GM12875 (cell line): Measurements from ENCODE around the gene NTN3.
"Not testable (repeated sequence)": the region's sequence is repeated elsewhere in the genome, so short reads cannot be mapped to it uniquely, and the experiment has no call there.

Experiments
- H3K4me3 ChIP-seq: one replicate; pipeline ENCODE4 v1.5.1; 2011; ENCODE audit warnings: low read depth, low read length, control low read depth
- TF ChIP-seq, protein P1 (sequence below): IDR thresholded peaks from 2 replicates; pipeline ENCODE4 v1.5.1; 2011; ENCODE audit warnings: low read depth, mild to moderate bottlenecking, control low read depth, inconsistent platforms, low read length, moderate library complexity, borderline replicate concordance; ENCODE audit not compliant: insufficient read depth

The NTN3 gene

DNA sequence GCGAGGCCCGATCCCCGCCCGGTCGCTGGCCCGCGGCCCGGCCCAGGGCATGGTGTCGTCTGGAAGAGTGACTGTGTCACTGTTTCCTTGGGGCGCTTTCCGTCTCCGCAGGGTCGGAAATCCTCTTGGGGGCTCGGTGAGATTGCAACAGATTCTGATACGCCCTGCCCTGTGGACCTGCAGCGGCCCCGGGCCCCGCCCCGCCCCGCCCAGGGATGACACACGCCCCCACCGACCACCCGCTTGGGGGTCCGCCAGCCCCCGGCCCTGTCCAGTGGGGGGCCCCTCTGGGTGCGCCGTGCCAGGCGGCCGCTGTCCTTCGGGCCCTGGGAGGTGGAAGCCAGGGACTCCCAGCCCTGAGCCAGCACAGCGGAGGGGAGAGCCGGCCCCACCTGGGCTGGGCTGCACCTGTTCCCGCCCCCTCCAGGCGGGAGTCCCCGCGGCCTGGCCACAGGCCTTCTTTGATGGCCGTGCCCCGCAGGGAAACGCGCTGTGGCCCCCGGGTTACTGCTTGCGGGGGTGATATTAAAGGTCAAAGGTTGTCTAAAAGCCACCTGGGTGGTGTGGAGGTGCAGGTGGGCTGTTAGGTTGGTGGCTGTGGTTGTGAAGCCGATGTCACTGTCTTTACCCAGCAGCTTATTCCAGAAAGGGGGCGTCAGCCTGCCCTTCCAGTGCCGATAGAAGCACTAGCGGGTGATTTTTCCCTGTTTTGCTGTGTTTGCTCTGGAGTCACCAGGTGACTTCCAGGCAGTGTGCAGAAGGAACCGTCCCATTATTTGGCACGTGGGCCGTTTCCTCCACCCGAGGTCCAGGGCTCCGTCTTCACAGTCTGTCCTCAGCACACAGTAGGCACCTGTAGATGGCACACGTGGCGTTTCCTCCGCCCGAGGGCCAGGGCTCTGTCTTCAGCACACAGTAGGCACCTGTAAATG lies 4.6 kb downstream of the NTN3 start:
- H3K4me3 ChIP-seq = peak overlapping the region; percentile 87
- TF ChIP-seq, protein P1, sequence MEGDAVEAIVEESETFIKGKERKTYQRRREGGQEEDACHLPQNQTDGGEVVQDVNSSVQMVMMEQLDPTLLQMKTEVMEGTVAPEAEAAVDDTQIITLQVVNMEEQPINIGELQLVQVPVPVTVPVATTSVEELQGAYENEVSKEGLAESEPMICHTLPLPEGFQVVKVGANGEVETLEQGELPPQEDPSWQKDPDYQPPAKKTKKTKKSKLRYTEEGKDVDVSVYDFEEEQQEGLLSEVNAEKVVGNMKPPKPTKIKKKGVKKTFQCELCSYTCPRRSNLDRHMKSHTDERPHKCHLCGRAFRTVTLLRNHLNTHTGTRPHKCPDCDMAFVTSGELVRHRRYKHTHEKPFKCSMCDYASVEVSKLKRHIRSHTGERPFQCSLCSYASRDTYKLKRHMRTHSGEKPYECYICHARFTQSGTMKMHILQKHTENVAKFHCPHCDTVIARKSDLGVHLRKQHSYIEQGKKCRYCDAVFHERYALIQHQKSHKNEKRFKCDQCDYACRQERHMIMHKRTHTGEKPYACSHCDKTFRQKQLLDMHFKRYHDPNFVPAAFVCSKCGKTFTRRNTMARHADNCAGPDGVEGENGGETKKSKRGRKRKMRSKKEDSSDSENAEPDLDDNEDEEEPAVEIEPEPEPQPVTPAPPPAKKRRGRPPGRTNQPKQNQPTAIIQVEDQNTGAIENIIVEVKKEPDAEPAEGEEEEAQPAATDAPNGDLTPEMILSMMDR = no peak

DNA sequence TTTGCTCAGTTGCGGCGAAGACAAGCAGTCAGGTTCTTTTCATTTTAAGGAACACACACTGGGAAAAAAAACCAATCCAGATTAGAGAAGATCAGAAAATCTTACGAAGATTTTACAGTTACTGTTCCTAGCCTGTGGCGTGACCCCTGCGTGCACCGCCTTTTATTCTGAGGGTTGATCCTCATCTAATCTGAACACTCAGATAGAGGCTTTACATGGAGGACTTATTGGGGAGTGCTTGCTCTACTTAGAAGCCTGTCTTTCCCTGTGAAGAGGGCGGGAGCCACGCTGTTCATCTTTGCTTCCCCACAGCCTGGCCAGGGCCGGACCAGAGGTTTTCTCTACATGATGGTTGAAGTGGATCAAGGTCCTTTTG lies 5.2 kb downstream of the NTN3 start:
- H3K4me3 ChIP-seq = no peak overlapping the region
- TF ChIP-seq, protein P1 = no peak

DNA sequence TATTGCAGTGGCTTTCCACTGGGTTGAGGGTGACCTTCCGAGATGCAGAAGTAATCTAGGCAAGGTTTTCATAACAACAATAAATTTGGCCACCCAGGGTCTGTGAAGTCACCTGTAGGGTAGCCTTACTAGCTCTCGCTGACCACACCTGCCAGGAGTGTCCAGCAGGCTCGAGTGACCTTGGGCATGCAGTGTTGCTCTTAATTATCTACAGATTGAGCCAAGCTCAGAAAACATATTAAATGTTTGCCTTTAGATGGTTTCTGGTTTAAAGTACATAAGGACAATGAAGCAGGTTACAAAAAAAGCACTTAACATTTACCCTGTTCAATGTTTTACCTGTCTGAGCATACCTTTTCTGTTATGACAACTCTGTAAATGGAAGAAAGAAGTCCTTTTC lies 5.6 kb downstream of the NTN3 start:
- no peak overlapping the region for H3K4me3 ChIP-seq
- TF ChIP-seq, protein P1 = no peak

DNA sequence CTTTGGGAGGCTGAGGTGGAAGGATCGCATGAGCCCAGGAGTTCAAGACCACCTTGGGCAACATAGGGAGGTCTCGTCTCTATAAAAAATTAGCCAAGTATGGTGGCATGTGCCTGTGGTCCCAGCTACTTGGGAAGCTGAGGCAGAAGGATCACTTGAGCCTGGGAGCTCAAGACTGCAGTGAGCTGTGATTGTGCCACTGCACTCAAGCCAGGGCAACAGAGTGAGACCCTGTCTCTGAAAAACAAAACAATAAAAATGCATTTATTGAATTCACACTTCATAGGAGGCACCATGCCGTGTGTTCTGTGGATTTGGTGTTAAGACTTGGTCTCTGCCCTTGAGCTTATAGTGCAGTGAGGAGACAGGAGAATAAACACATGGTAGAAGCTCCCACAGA lies 6.2 kb downstream of the NTN3 start:
- TF ChIP-seq, protein P1 = no peak
- H3K4me3 ChIP-seq = no peak overlapping the region

DNA sequence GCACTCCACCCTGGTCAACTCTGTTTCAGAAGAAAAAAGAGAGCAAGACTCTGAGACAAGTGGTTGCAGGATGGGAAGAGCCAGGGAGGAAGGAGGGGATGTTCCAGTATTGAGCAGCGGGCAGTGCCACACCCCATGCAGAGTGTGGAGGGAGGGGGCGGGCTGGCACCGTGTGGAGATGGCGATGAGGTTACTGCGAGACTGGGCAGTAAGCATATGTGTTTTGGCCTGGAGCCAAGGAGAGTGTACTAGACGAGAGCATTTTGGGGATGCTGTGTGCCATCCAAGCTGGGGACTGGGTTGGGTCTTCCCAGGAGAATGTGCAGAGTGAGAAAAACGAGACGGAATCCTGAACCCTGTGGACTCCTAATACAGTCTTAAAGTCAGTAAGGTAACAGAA lies 7.2 kb downstream of the NTN3 start:
- no peak overlapping the region for H3K4me3 ChIP-seq
- TF ChIP-seq, protein P1 = no peak

DNA sequence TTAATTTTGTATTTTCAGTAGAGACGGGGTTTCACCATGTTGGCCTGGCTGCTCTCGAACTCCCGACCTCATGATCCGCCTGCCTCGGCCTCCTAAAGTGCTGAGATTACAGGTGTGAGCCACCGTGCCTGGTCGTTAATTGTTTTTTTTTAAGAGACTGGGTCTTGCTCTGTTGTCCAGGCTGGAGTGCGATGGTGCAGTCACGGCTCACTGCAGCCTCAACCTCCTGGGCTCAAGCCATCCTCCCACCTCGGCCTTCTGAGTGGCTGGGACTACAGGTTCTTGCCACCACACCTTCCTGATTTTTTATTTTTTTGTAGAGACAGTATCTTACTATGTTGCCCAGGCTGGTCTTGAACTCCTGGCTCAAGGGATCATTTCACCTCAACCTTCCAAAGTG lies 8.9 kb downstream of the NTN3 start:
- not testable (repeated sequence) for H3K4me3 ChIP-seq

DNA sequence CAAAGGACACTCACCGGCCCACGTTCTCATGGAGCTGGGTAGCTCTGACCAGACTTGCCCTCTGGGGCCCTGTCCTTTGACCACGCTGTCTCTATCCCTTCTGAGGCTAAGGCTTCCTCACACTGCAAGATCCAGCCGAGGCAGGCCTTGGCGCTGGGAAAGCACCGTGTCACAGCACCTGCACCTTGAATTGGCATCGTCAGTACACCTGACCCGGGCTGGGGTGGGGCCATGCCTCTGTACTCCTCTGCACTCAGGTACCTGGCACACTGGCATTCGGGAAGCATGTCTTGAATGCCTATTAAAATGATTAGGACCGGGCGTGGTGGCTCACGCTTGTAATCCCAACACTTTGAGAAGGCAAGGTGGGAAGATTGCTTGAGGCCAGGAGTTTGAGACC lies 9.9 kb downstream of the NTN3 start:
- TF ChIP-seq, protein P1 = no peak
- no peak overlapping the region for H3K4me3 ChIP-seq
